ENCODE measurements around the gene CENPE.

DNA sequence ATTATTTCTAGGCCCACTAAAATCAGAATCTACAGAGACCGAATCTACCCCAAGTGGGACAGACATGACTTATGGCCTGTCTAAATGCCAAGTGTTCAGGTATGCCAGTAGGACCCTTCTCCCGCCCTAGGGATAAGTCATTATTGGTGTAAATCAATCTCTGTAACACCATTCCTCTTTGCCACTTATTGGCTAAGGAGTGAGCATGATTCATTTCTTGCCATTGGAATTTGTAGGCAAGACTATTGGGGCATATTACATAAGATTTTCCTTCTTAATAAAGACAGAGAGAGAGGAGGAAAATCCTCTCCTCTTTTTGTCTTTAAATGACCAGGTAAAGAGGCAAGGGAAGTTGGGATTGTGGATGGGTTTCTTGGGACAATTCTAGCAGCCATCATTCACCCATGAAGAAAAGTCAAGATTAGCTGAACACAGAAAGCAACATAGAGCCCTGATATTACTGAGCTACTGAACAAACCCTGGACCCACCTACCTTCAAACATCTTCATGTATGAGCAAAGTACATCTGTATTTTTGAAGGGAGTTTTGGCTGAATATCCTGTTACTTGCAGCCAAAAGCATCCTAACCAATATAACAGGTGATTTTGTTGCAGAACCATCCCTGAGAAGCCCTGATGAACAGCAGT lies 124.2 kb downstream of the CENPE start:
- TF ChIP-seq, protein P1, sequence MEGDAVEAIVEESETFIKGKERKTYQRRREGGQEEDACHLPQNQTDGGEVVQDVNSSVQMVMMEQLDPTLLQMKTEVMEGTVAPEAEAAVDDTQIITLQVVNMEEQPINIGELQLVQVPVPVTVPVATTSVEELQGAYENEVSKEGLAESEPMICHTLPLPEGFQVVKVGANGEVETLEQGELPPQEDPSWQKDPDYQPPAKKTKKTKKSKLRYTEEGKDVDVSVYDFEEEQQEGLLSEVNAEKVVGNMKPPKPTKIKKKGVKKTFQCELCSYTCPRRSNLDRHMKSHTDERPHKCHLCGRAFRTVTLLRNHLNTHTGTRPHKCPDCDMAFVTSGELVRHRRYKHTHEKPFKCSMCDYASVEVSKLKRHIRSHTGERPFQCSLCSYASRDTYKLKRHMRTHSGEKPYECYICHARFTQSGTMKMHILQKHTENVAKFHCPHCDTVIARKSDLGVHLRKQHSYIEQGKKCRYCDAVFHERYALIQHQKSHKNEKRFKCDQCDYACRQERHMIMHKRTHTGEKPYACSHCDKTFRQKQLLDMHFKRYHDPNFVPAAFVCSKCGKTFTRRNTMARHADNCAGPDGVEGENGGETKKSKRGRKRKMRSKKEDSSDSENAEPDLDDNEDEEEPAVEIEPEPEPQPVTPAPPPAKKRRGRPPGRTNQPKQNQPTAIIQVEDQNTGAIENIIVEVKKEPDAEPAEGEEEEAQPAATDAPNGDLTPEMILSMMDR (IDR thresholded peaks at IDR 0.05; ENCODE audit: low read depth, low read length, poor library complexity, severe bottlenecking), result no peak
- no peak for TF ChIP-seq EZH2phosphoT487 (IDR thresholded peaks at IDR 0.05; ENCODE audit: borderline replicate concordance, low read length)
